ENCODE measurements around the gene PTPRN2. TPM values are rescaled to one million over a fixed set of nuclear protein-coding genes. Genes with fewer than 3 reads are reported as not detected.

PTPRN2 gene
- total and polyA plus RNA-seq, 2 donors (not counting 3 experiments of a cell fraction or from before 2014, with no cell fraction given), result 0.62 to 0.88 TPM

GRCh38 chr7:158401826-158402225 lies 185.8 kb downstream of the PTPRN2 start:
- H3K9ac ChIP-seq (replicated peaks; ENCODE audit: extremely low read depth, insufficient read depth, low read length), result no peak overlapping the region
- H3K4me1 ChIP-seq (ENCODE audit: control insufficient read depth, extremely low read depth, insufficient read depth, low read length), result no peaks in the 10 kb centered on the region
- no peak overlapping the region for H3K4me3 ChIP-seq (replicated peaks in 1 of 3; ENCODE audit: insufficient read depth in 1 of 3, low read depth in 1 of 3, low read length in 3 of 3)
- H3K27me3 ChIP-seq (ENCODE audit: control insufficient read depth in 2 of 2, insufficient read depth in 2 of 2, low read length in 2 of 2), result no peaks in the 10 kb centered on the region
- intact Hi-C loops (cut with micrococcal nuclease), result no loop called here
- H3K9me3 ChIP-seq (replicated peaks; ENCODE audit: control insufficient read depth, insufficient read depth, low read length), result peaks cover 4% of the 10 kb centered on the region
- BruUV-seq (replicated peaks), result no TSS peak
- H2AFZ ChIP-seq (ENCODE audit: low read depth, low read length), result no peak overlapping the region
- no peaks in the 10 kb centered on the region for H3K36me3 ChIP-seq (ENCODE audit: control insufficient read depth in 2 of 2, extremely low read depth in 1 of 2, insufficient read depth in 2 of 2, low read length in 2 of 2)
- H3K27ac ChIP-seq (ENCODE audit: insufficient read depth, low read depth, low read length), result no peak overlapping the region
- no peak for DNase-seq (ENCODE audit: low read depth, low spot score)
- no peak for TF ChIP-seq JUN (IDR thresholded peaks at IDR 0.05; ENCODE audit: borderline replicate concordance, insufficient read depth, insufficient read length, low read depth)
- no peak for TF ChIP-seq POLR2A (IDR thresholded peaks at IDR 0.05; ENCODE audit: low read depth, low read length)
- TF ChIP-seq, protein P1, sequence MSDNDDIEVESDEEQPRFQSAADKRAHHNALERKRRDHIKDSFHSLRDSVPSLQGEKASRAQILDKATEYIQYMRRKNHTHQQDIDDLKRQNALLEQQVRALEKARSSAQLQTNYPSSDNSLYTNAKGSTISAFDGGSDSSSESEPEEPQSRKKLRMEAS (IDR thresholded peaks at IDR 0.05; ENCODE audit: insufficient read depth, insufficient read length), result no peak
- TF ChIP-seq POLR2AphosphoS5 (IDR thresholded peaks at IDR 0.05; ENCODE audit: insufficient read depth, low read depth, low read length), result no peak
- no peak for TF ChIP-seq MYC (IDR thresholded peaks at IDR 0.05; ENCODE audit: low read depth, low read length)
- TF ChIP-seq GATA2 (IDR thresholded peaks at IDR 0.05; ENCODE audit: insufficient read depth, insufficient read length, low read depth, low read length), result no peak
- no peak for TF ChIP-seq FOS (IDR thresholded peaks at IDR 0.05; ENCODE audit: borderline replicate concordance, insufficient read depth, low read length)
- TF ChIP-seq, protein P2, sequence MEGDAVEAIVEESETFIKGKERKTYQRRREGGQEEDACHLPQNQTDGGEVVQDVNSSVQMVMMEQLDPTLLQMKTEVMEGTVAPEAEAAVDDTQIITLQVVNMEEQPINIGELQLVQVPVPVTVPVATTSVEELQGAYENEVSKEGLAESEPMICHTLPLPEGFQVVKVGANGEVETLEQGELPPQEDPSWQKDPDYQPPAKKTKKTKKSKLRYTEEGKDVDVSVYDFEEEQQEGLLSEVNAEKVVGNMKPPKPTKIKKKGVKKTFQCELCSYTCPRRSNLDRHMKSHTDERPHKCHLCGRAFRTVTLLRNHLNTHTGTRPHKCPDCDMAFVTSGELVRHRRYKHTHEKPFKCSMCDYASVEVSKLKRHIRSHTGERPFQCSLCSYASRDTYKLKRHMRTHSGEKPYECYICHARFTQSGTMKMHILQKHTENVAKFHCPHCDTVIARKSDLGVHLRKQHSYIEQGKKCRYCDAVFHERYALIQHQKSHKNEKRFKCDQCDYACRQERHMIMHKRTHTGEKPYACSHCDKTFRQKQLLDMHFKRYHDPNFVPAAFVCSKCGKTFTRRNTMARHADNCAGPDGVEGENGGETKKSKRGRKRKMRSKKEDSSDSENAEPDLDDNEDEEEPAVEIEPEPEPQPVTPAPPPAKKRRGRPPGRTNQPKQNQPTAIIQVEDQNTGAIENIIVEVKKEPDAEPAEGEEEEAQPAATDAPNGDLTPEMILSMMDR (IDR thresholded peaks at IDR 0.05; ENCODE audit: extremely low read depth in 1 of 2, insufficient read depth in 1 of 2, low read depth in 1 of 2, low read length in 2 of 2), result no peak
- TF ChIP-seq EZH2 (IDR thresholded peaks at IDR 0.05; ENCODE audit: borderline replicate concordance, low read depth, low read length, severe bottlenecking), result no peak
- H3K4me2 ChIP-seq (ENCODE audit: insufficient read depth, low read length), result no peak overlapping the region
- no peaks in the 10 kb centered on the region for H3K79me2 ChIP-seq (ENCODE audit: control insufficient read depth, insufficient read depth, low read length)
- dilution Hi-C loops (cut with MboI; ENCODE audit: extremely low pct_ligation_motif_present, low sequenced_read_pairs), result no loop called here
- H3K9me1 ChIP-seq (replicated peaks; ENCODE audit: control insufficient read depth, extremely low read depth, insufficient read depth, low read length), result no peaks in the 10 kb centered on the region
- FAIRE-seq, result no peak
- no peaks in the 10 kb centered on the region for H4K20me1 ChIP-seq (replicated peaks; ENCODE audit: control insufficient read depth, extremely low read depth, insufficient read depth, low read length)
- CTCF ChIA-PET, result no interaction called here
- POLR2A ChIA-PET, result no interaction called here

Data from endothelial cell of umbilical vein (primary cell).